ENCODE data around the gene TPRN.

GRCh38 chr9:137167277-137167746 is 33.2 kb downstream of the TPRN start:
- TF ChIP-seq POLR2AphosphoS5 (IDR thresholded peaks at IDR 0.05; ENCODE audit: low read depth) (no peak), ZNF114 (CRISPR knock-in tag; IDR thresholded peaks at IDR 0.05) (no peak), EZH2 (IDR thresholded peaks at IDR 0.05; ENCODE audit: low read depth, unreplicated experiment) (no peak), ZNF331 (CRISPR knock-in tag; IDR thresholded peaks at IDR 0.05; ENCODE audit: low read depth) (no peak), CREB1 (CRISPR knock-in tag; IDR thresholded peaks at IDR 0.05; ENCODE audit: low read depth) (no peak), EZH2phosphoT487 (IDR thresholded peaks at IDR 0.05; ENCODE audit: unreplicated experiment) (no peak), JUNB (IDR thresholded peaks at IDR 0.05; ENCODE audit: unreplicated experiment) (no peak)
- TF ChIP-seq, protein P1, sequence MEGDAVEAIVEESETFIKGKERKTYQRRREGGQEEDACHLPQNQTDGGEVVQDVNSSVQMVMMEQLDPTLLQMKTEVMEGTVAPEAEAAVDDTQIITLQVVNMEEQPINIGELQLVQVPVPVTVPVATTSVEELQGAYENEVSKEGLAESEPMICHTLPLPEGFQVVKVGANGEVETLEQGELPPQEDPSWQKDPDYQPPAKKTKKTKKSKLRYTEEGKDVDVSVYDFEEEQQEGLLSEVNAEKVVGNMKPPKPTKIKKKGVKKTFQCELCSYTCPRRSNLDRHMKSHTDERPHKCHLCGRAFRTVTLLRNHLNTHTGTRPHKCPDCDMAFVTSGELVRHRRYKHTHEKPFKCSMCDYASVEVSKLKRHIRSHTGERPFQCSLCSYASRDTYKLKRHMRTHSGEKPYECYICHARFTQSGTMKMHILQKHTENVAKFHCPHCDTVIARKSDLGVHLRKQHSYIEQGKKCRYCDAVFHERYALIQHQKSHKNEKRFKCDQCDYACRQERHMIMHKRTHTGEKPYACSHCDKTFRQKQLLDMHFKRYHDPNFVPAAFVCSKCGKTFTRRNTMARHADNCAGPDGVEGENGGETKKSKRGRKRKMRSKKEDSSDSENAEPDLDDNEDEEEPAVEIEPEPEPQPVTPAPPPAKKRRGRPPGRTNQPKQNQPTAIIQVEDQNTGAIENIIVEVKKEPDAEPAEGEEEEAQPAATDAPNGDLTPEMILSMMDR (conservative IDR thresholded peaks at IDR 0.05; ENCODE audit: low read depth in 2 of 2): no peak
- TF ChIP-seq, protein P2, sequence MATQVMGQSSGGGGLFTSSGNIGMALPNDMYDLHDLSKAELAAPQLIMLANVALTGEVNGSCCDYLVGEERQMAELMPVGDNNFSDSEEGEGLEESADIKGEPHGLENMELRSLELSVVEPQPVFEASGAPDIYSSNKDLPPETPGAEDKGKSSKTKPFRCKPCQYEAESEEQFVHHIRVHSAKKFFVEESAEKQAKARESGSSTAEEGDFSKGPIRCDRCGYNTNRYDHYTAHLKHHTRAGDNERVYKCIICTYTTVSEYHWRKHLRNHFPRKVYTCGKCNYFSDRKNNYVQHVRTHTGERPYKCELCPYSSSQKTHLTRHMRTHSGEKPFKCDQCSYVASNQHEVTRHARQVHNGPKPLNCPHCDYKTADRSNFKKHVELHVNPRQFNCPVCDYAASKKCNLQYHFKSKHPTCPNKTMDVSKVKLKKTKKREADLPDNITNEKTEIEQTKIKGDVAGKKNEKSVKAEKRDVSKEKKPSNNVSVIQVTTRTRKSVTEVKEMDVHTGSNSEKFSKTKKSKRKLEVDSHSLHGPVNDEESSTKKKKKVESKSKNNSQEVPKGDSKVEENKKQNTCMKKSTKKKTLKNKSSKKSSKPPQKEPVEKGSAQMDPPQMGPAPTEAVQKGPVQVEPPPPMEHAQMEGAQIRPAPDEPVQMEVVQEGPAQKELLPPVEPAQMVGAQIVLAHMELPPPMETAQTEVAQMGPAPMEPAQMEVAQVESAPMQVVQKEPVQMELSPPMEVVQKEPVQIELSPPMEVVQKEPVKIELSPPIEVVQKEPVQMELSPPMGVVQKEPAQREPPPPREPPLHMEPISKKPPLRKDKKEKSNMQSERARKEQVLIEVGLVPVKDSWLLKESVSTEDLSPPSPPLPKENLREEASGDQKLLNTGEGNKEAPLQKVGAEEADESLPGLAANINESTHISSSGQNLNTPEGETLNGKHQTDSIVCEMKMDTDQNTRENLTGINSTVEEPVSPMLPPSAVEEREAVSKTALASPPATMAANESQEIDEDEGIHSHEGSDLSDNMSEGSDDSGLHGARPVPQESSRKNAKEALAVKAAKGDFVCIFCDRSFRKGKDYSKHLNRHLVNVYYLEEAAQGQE (IDR thresholded peaks at IDR 0.05; ENCODE audit: unreplicated experiment): no peak
- TF ChIP-seq, protein P3, sequence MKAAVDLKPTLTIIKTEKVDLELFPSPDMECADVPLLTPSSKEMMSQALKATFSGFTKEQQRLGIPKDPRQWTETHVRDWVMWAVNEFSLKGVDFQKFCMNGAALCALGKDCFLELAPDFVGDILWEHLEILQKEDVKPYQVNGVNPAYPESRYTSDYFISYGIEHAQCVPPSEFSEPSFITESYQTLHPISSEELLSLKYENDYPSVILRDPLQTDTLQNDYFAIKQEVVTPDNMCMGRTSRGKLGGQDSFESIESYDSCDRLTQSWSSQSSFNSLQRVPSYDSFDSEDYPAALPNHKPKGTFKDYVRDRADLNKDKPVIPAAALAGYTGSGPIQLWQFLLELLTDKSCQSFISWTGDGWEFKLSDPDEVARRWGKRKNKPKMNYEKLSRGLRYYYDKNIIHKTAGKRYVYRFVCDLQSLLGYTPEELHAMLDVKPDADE (IDR thresholded peaks at IDR 0.05): no peak
- TF ChIP-seq, protein P4, sequence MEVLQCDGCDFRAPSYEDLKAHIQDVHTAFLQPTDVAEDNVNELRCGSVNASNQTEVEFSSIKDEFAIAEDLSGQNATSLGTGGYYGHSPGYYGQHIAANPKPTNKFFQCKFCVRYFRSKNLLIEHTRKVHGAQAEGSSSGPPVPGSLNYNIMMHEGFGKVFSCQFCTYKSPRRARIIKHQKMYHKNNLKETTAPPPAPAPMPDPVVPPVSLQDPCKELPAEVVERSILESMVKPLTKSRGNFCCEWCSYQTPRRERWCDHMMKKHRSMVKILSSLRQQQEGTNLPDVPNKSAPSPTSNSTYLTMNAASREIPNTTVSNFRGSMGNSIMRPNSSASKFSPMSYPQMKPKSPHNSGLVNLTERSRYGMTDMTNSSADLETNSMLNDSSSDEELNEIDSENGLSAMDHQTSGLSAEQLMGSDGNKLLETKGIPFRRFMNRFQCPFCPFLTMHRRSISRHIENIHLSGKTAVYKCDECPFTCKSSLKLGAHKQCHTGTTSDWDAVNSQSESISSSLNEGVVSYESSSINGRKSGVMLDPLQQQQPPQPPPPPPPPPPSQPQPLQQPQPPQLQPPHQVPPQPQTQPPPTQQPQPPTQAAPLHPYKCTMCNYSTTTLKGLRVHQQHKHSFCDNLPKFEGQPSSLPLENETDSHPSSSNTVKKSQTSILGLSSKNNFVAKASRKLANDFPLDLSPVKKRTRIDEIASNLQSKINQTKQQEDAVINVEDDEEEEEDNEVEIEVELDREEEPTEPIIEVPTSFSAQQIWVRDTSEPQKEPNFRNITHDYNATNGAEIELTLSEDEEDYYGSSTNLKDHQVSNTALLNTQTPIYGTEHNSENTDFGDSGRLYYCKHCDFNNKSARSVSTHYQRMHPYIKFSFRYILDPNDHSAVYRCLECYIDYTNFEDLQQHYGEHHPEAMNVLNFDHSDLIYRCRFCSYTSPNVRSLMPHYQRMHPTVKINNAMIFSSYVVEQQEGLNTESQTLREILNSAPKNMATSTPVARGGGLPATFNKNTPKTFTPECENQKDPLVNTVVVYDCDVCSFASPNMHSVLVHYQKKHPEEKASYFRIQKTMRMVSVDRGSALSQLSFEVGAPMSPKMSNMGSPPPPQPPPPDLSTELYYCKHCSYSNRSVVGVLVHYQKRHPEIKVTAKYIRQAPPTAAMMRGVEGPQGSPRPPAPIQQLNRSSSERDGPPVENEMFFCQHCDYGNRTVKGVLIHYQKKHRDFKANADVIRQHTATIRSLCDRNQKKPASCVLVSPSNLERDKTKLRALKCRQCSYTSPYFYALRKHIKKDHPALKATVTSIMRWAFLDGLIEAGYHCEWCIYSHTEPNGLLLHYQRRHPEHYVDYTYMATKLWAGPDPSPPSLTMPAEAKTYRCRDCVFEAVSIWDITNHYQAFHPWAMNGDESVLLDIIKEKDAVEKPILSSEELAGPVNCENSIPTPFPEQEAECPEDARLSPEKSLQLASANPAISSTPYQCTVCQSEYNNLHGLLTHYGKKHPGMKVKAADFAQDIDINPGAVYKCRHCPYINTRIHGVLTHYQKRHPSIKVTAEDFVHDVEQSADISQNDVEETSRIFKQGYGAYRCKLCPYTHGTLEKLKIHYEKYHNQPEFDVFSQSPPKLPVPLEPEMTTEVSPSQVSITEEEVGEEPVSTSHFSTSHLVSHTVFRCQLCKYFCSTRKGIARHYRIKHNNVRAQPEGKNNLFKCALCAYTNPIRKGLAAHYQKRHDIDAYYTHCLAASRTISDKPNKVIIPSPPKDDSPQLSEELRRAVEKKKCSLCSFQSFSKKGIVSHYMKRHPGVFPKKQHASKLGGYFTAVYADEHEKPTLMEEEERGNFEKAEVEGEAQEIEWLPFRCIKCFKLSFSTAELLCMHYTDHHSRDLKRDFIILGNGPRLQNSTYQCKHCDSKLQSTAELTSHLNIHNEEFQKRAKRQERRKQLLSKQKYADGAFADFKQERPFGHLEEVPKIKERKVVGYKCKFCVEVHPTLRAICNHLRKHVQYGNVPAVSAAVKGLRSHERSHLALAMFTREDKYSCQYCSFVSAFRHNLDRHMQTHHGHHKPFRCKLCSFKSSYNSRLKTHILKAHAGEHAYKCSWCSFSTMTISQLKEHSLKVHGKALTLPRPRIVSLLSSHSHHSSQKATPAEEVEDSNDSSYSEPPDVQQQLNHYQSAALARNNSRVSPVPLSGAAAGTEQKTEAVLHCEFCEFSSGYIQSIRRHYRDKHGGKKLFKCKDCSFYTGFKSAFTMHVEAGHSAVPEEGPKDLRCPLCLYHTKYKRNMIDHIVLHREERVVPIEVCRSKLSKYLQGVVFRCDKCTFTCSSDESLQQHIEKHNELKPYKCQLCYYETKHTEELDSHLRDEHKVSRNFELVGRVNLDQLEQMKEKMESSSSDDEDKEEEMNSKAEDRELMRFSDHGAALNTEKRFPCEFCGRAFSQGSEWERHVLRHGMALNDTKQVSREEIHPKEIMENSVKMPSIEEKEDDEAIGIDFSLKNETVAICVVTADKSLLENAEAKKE (CRISPR knock-in tag; IDR thresholded peaks at IDR 0.05): no peak

Measured in GM23338 (cell line).